GM19395 (cell line): ENCODE results near the gene IRAK4.
A peak's percentile ranks its signal among the peaks of the same experiment; 100 is the strongest.

ENCODE experiments used
- ATAC-seq: cut with Tn5 transposase; IDR thresholded peaks from one replicate; pipeline ENCODE4 v1.9.1; 2021; ENCODE audit warnings: mild to moderate bottlenecking, moderate library complexity; ENCODE audit not compliant: unreplicated experiment

Gene IRAK4

GRCh38 chr12:43835656-43836474 lies 77.1 kb downstream of the IRAK4 start, which contains the start of gene TMEM117:
TMEM117 (plus strand) TSS chr12:43836081.
- ATAC-seq, result peak; percentile 80

GRCh38 chr12:43836475-43836989 lies 77.8 kb downstream of the IRAK4 start:
- ATAC-seq, result peak; percentile 27
